ENCODE measurements around the gene PCCA. TPM values are rescaled to one million over a fixed set of nuclear protein-coding genes. Genes with fewer than 3 reads are reported as not detected.
"Not testable (repeated sequence)": the region's sequence is repeated elsewhere in the genome, so short reads cannot be mapped to it uniquely, and the experiment has no call there.

PCCA gene
- total RNA-seq, 1 experiment from 2014 or later = 28.3 TPM

DNA sequence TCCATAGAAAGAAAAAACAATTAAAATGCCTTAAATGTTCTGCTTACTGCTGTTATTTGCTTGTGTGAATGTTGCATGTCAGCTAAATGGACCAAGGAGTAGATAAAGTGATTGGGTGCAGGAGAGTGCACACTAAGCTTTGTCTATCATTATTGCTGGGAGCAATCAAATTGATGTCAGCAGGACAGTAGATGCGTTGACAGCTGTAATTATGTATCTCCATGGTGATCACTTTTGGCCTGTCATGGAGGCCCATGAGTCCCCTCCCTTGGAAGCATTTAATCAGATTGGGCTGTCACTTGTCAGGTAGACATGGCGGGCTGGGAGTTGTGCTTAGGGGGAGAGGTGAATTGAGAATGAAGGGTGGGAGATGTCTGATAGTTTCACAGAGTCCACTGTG lies 215.3 kb downstream of the PCCA start:
- no peaks in the 10 kb centered on the region for H3K36me3 ChIP-seq
- DNase-seq (ENCODE audit: low read depth in 1 of 2, low spot score in 2 of 2) = no peak
- H3K9me3 ChIP-seq (replicated peaks) = no peaks in the 10 kb centered on the region
- H3K27me3 ChIP-seq (replicated peaks) = no peaks in the 10 kb centered on the region
- no peaks in the 10 kb centered on the region for H3K4me1 ChIP-seq (replicated peaks)
- no peak overlapping the region for H3K4me3 ChIP-seq
- H3K27ac ChIP-seq = no peak overlapping the region

DNA sequence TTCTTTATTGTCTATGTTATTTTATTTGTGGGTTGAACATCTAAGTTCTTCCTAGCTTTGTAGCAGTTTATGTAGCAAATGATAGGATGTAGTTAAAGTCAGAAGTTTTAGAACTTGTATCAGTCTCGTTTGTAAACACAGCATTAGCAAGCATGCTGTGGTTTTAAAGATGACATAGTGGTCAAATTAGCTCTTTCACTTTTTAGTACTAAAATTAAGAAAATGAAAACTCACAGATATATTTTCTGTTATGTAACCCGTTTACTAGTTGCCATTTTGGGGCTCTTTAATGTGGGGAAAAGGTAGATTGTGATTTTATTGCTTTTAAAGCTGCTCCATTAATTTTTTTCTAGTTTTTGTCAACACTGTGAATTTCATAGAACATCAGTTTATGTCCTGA lies 216.5 kb downstream of the PCCA start:
- Histone ChIP-seq H3K27me3 (replicated peaks) (no peaks in the 10 kb centered on the region), H3K36me3 (no peaks in the 10 kb centered on the region), H3K9me3 (replicated peaks) (no peaks in the 10 kb centered on the region), H3K4me3 (no peak overlapping the region), H3K27ac (no peak overlapping the region), H3K4me1 (replicated peaks) (no peaks in the 10 kb centered on the region)
- DNase-seq (ENCODE audit: low read depth in 1 of 2, low spot score in 2 of 2) = no peak

DNA sequence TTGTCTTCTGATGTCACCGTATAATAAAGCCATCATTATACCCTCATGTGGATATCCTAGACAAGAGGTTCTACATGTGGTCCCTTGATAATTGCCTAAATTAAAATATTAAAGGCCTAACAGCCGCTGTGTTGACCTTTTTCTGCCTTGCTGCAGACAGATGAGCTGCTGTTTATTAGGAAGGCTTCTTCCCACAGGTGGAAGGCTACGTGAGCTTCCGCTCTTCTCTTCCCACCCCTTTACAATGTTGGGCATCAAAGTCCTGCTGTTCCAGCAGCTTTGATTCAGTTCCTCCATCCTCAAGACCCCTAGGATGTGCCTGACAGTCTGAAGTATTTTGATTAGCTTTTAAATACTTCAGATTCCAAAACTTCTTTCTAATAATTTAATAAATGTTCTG lies 217.1 kb downstream of the PCCA start:
- no peak for DNase-seq (ENCODE audit: low read depth in 1 of 2, low spot score in 2 of 2)
- Histone ChIP-seq H3K36me3 (no peaks in the 10 kb centered on the region), H3K4me3 (no peak overlapping the region), H3K9me3 (replicated peaks) (no peaks in the 10 kb centered on the region), H3K27ac (no peak overlapping the region), H3K4me1 (replicated peaks) (no peaks in the 10 kb centered on the region), H3K27me3 (replicated peaks) (no peaks in the 10 kb centered on the region)

DNA sequence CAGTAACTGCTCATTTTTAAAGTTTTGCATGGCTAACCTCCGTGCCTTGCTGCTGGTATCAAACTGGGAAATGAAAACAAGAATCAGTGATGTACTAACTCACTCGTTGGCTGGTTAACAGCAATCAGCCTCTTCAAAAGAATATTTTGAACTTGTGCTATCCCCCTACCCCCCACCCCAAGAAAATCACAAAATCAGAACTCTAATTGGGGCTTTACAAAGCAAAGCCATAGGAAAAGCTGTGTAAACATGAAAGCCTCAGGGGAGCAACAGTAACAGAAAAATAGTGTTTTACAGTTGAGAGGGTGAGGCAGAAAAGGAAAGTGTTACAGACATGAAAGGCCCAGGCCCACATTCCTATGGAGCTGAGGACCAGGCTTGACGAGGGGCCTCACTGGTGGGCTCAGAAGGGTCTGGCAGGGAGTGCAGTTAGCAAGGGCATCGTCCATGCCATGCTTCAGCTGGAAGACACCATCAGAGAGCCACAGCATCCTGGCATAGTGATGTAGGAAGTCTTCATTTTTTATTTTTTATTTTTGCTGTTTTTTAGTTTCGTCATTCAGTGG lies 217.6 kb downstream of the PCCA start:
- H3K4me3 ChIP-seq = no peak overlapping the region
- no peak for DNase-seq (ENCODE audit: low read depth in 1 of 2, low spot score in 2 of 2)

DNA sequence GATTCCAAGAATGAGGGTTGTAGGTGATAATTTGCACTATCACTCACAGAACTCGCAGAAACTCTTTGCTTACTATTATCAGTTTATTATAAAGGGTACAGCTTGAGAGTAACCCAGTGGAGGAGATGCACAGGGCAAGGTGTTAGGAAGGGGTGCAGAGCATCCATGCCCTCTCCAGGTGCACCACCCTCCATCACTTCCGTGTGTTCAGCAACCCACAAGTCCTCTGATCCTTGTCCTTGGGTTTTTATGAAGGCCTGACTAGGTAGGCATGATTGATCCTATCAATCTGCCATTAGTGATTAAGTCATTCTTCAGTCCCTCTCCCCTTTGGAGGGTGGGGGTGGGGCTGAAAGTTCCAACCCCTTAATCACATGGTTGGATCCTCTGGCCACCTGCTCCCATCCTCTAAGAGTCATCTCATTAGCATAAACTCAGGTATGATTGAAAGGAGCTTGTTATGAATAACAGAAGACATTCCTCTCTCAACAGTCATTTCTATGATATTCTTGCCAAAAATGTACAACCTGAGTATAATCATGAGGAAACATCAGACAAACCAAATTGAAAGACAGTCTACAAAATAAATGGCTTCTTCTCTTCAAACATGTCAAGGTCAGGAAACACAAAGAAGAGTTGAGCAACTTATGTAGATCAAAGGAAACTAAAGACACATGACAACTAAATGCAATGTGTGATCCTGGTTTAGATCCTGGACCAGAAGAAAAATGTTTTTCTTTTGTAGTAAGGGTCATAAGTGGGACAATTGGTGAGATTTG lies 225.4 kb downstream of the PCCA start:
- Histone ChIP-seq H3K27ac (no peak overlapping the region), H3K4me1 (replicated peaks) (no peaks in the 10 kb centered on the region), H3K27me3 (replicated peaks) (no peaks in the 10 kb centered on the region), H3K4me3 (no peak overlapping the region), H3K9me3 (replicated peaks) (no peaks in the 10 kb centered on the region), H3K36me3 (no peaks in the 10 kb centered on the region)
- no peak for DNase-seq (ENCODE audit: low read depth in 1 of 2, low spot score in 2 of 2)

More for the DNA sequence above, 217.6 kb downstream of the PCCA start:
- no peaks in the 10 kb centered on the region for H3K4me1 ChIP-seq (replicated peaks)
- H3K27ac ChIP-seq = no peak overlapping the region
- no peaks in the 10 kb centered on the region for H3K27me3 ChIP-seq (replicated peaks)
- no peaks in the 10 kb centered on the region for H3K9me3 ChIP-seq (replicated peaks)
- H3K36me3 ChIP-seq = no peaks in the 10 kb centered on the region

DNA sequence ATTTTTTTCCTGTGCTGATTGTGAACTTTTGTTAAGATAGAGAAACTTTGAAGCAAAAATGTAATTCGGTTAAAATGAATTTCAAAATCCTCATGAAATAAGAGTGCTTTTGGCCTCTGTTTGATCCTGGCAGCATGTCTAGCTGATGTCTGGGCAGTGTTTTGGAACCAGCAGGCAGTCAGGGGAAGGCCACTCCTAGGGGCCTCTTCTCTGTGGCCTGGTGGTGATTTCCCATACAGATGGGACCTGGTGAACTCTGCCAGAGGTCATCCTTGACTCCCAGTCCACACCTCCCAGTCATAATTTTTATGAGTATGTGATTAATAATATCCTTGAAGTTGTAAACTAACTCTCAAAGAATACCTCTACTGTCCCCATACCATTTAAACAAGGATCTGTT lies 226.6 kb downstream of the PCCA start:
- Histone ChIP-seq H3K36me3 (no peaks in the 10 kb centered on the region), H3K9me3 (replicated peaks) (no peaks in the 10 kb centered on the region), H3K4me3 (no peak overlapping the region), H3K27ac (no peak overlapping the region), H3K27me3 (replicated peaks) (no peaks in the 10 kb centered on the region), H3K4me1 (replicated peaks) (no peaks in the 10 kb centered on the region)
- no peak for DNase-seq (ENCODE audit: low read depth in 1 of 2, low spot score in 2 of 2)

DNA sequence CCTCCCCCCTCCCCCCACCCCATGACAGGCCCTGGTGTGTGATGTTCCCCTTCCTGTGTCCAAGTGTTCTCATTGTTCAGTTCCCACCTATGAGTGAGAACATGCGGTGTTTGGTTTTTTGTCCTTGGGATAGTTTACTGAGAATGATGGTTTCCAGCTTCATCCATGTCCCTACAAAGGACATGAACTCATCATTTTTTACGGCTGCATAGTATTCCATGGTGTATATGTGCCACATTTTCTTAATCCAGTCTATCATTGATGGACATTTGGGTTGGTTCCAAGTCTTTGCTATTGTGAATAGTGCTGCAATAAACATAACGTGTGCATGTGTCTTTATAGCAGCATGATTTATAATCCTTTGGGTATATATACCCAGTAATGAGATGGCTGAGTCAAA lies 229.6 kb downstream of the PCCA start:
- H3K27me3 ChIP-seq (replicated peaks); DNase-seq (ENCODE audit: low read depth in 1 of 2, low spot score in 2 of 2); H3K36me3 ChIP-seq; H3K27ac ChIP-seq; H3K4me1 ChIP-seq (replicated peaks); H3K9me3 ChIP-seq (replicated peaks); H3K4me3 ChIP-seq: not testable (repeated sequence)

DNA sequence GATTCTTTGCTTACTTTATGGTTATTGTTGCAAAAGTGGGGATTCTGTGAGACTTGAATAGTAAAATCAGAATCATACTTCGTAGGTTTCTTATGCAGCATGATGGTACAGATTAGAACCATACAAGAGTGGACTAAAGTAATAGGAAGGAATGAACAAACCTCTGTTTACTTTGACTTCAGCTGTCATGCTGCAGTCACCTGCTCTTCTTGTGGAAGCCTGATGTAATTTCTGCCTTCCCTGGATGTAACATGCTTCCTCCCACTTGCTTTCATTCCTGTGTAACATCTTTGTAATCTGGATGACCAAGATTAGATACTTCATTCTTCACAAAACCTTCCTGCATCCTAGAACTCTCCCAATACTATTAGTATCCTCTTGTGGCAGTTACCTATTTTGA lies 235.0 kb downstream of the PCCA start:
- H3K27me3 ChIP-seq (replicated peaks) = no peaks in the 10 kb centered on the region
- no peaks in the 10 kb centered on the region for H3K36me3 ChIP-seq
- H3K27ac ChIP-seq = no peak overlapping the region
- H3K4me3 ChIP-seq = no peak overlapping the region
- H3K4me1 ChIP-seq (replicated peaks) = no peaks in the 10 kb centered on the region
- no peaks in the 10 kb centered on the region for H3K9me3 ChIP-seq (replicated peaks)
- DNase-seq (ENCODE audit: low read depth in 1 of 2, low spot score in 2 of 2) = no peak

DNA sequence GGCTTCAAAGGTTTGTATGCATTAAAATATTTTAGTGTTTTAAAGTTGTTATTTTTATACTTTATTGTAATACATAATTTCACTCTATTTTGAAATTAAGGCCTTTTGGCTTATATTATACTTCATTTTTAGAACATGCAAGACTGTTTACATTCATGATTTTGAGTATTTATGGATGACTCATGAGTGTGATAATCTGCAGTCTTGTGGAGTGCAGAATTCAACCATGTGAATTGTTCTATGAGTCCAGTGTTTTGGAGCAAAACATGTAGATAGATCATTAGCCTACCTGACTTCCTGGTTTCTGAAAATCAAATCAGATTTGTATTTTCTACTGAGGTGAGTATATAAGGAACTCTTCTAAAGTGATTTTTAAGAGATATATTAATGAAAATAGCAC lies 241.8 kb downstream of the PCCA start:
- Histone ChIP-seq H3K27ac (no peak overlapping the region), H3K4me3 (no peak overlapping the region), H3K9me3 (replicated peaks) (no peaks in the 10 kb centered on the region), H3K4me1 (replicated peaks) (no peaks in the 10 kb centered on the region), H3K27me3 (replicated peaks) (no peaks in the 10 kb centered on the region), H3K36me3 (peaks cover 12% of the 10 kb centered on the region; the same call in 1 of the 2 replicates)
- DNase-seq (ENCODE audit: low read depth in 1 of 2, low spot score in 2 of 2) = no peak

DNA sequence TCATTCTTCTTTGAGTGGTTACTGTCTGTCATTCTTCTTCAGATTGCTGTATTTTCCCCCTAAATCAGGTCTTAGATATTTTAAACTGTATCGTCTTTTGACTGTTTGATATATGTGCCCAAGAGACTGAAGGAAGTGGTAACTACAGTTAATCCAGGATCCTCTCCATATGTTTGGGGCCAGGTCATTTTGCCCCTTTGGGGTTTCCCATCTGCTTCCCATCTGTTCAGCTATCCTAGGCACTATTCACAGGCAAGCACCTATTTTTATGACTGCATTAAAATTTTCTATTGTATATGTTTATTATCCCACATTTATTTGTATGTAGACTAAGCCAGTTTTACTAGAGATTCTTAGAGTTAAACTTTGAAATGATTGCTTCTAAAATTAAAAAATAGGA lies 244.2 kb downstream of the PCCA start:
- no peaks in the 10 kb centered on the region for H3K27me3 ChIP-seq (replicated peaks)
- no peaks in the 10 kb centered on the region for H3K9me3 ChIP-seq (replicated peaks)
- no peaks in the 10 kb centered on the region for H3K4me1 ChIP-seq (replicated peaks)
- peaks cover 12% of the 10 kb centered on the region; the same call in 1 of the 2 replicates for H3K36me3 ChIP-seq
- H3K27ac ChIP-seq = no peak overlapping the region
- no peak overlapping the region for H3K4me3 ChIP-seq
- DNase-seq (ENCODE audit: low read depth in 1 of 2, low spot score in 2 of 2) = no peak

DNA sequence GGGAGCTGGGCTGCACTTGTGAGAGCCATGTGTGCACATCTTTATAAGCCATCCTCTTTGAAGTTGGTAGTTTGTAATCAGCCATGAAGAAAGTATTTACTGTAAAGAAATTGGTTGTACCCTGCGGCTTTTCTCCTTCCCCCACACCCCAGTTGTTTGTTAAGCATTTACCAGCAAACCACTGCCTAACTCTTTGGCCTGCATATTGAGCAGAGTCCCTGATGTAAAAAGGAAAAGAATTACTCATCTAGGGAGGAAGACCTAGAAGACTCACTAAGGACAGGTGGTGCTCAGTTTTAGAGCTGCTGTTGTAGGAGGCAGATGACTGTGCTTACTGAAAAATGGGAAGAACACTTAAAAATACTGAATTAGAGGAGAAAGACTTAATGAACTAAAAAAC lies 245.3 kb downstream of the PCCA start:
- DNase-seq (ENCODE audit: low read depth in 1 of 2, low spot score in 2 of 2) = no peak
- Histone ChIP-seq H3K27me3 (replicated peaks) (no peaks in the 10 kb centered on the region), H3K4me1 (replicated peaks) (no peaks in the 10 kb centered on the region), H3K9me3 (replicated peaks) (no peaks in the 10 kb centered on the region), H3K4me3 (no peak overlapping the region), H3K27ac (no peak overlapping the region), H3K36me3 (peaks cover 12% of the 10 kb centered on the region; the same call in 1 of the 2 replicates)

DNA sequence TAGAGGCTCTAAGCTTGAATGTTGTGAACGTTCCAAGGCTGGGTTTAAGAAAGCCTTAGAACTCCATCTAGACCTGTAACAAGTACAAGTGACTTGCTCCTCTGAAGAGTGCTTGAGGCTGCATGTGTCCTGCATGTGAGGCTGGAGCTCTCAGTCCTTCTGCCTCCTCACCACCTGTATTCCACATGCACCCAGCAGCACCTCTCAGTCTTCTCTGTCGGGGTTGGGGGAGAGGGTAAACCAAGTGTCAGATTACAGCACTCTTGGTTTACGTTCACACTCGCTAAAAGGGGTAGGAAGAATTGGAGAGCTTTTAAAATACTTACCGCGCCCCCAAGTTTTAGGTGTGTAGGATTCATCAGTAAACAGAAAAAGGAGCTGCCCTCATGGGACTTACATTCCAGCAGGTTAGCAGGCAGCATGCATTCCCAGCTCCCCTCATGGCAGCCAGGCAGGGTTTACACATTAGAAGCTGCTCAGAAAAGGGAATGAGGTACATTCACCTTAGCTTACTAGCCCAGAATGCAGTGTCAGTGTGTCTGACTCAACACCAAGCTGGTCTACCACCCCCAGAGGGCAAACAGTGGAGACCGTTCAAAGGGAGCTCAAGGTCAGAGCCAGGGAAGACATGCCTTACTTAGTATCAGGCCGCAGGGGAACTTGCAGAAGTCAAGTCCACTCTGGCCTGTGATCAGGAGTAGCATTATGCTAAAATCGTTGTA lies 248.1 kb downstream of the PCCA start:
- DNase-seq (ENCODE audit: low read depth in 1 of 2, low spot score in 2 of 2) = no peak
- Histone ChIP-seq H3K27ac (no peak overlapping the region), H3K9me3 (replicated peaks) (no peaks in the 10 kb centered on the region), H3K4me1 (replicated peaks) (no peaks in the 10 kb centered on the region), H3K4me3 (no peak overlapping the region), H3K36me3 (peaks cover 3% of the 10 kb centered on the region; the same call in 1 of the 2 replicates), H3K27me3 (replicated peaks) (no peaks in the 10 kb centered on the region)

DNA sequence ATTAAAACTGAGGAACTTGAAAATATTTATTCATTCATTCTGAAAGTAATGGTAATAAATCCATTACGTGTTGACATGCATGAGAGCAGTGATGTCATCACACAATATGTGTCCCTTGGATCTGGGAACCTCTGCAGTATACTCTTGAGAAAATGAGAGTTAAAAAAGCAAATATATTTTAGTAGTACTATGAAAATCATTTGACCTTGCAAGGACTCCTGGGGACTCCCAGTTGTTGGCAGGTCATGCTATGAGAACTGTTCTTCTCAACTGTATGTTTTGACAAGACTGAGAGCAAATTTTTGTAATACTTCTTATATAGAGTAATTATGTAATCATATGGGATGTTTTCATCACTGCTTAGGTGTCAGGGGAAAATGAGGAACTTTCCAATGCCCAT lies 249.4 kb downstream of the PCCA start:
- Histone ChIP-seq H3K4me1 (replicated peaks) (no peaks in the 10 kb centered on the region), H3K27ac (no peak overlapping the region), H3K36me3 (peaks cover 4% of the 10 kb centered on the region; the same call in 1 of the 2 replicates), H3K4me3 (no peak overlapping the region), H3K9me3 (replicated peaks) (no peaks in the 10 kb centered on the region), H3K27me3 (replicated peaks) (no peaks in the 10 kb centered on the region)
- no peak for DNase-seq (ENCODE audit: low read depth in 1 of 2, low spot score in 2 of 2)

DNA sequence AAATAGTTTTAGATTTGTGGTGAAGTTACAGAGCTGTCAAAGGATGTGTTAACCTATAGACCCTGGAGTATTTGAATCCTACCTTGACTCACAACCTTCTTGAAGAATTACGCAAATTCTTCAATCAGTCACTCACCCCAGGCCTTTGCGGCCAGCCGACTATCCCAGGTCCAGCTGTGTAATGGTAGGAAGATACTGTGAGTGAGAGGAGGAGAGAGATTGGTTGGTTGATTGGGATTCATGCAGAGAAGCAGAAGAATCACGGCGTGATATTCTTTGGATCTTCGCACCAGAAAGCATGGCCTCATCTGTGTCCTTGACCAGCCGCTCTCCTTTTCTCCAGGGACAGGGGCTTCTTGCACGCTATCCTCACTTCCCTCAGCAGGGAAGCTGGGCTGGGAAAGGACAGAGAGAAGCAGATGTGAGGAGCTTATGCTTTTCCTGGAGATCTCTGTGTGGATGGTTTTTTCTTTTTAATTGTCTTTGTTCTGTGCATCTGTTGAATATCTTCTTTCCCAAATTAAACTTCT lies 250.6 kb downstream of the PCCA start:
- H3K9me3 ChIP-seq (replicated peaks) = no peaks in the 10 kb centered on the region
- H3K27me3 ChIP-seq (replicated peaks) = no peaks in the 10 kb centered on the region
- no peak for DNase-seq (ENCODE audit: low read depth in 1 of 2, low spot score in 2 of 2)
- peaks cover 7% of the 10 kb centered on the region; the same call in 1 of the 2 replicates for H3K36me3 ChIP-seq
- H3K27ac ChIP-seq = no peak overlapping the region
- H3K4me3 ChIP-seq = no peak overlapping the region
- no peaks in the 10 kb centered on the region for H3K4me1 ChIP-seq (replicated peaks)
